GM18498 (cell line): ENCODE results near the gene MCM8.

Source experiments
- ATAC-seq: cut with Tn5 transposase; IDR thresholded peaks from one replicate; pipeline ENCODE4 v1.9.1; 2021; ENCODE audit warnings: mild to moderate bottlenecking, moderate library complexity; ENCODE audit not compliant: unreplicated experiment

Gene MCM8

GRCh38 chr20:5945963-5946362 lies 4.5 kb upstream of the MCM8 start:
- ATAC-seq, result no peak

- no peak for ATAC-seq
Measured at GRCh38 chr20:5947276-5947675, 3.2 kb upstream of the MCM8 start.

- ATAC-seq, result no peak
Measured at GRCh38 chr20:5949943-5950270, 545 bp upstream of the MCM8 start.

GRCh38 chr20:5967469-5967868 lies 17.0 kb downstream of the MCM8 start:
- ATAC-seq, result no peak

- ATAC-seq, result no peak
Measured at GRCh38 chr20:5968462-5968861, 18.0 kb downstream of the MCM8 start.

- no peak for ATAC-seq
Measured at GRCh38 chr20:5969348-5969935, 19.0 kb downstream of the MCM8 start.

GRCh38 chr20:5969940-5970339 lies 19.5 kb downstream of the MCM8 start:
- no peak for ATAC-seq

GRCh38 chr20:5970381-5970780 lies 19.9 kb downstream of the MCM8 start:
- no peak for ATAC-seq

GRCh38 chr20:5971203-5971602 lies 20.8 kb downstream of the MCM8 start:
- ATAC-seq, result no peak

GRCh38 chr20:5973172-5973571 lies 22.7 kb downstream of the MCM8 start:
- ATAC-seq, result no peak

GRCh38 chr20:5973971-5974370 lies 23.5 kb downstream of the MCM8 start:
- ATAC-seq, result no peak

GRCh38 chr20:5974531-5974930 lies 24.1 kb downstream of the MCM8 start:
- ATAC-seq, result no peak

- no peak for ATAC-seq
Measured at GRCh38 chr20:5975778-5976177, 25.3 kb downstream of the MCM8 start.

GRCh38 chr20:5977223-5977622 lies 26.8 kb downstream of the MCM8 start:
- ATAC-seq, result no peak

GRCh38 chr20:5977975-5978374 lies 27.5 kb downstream of the MCM8 start:
- ATAC-seq, result no peak

- no peak for ATAC-seq
Measured at GRCh38 chr20:5979801-5980200, 29.3 kb downstream of the MCM8 start.

GRCh38 chr20:5980720-5981538 lies 30.5 kb downstream of the MCM8 start:
- no peak for ATAC-seq

GRCh38 chr20:5987383-5987782 lies 36.9 kb downstream of the MCM8 start:
- no peak for ATAC-seq

- ATAC-seq, result no peak
Measured at GRCh38 chr20:5989539-5989938, 39.1 kb downstream of the MCM8 start.

GRCh38 chr20:5990946-5991345 lies 40.5 kb downstream of the MCM8 start:
- ATAC-seq, result no peak

- no peak for ATAC-seq
Measured at GRCh38 chr20:5991623-5992441, 41.4 kb downstream of the MCM8 start.

GRCh38 chr20:5996765-5997164 lies 46.3 kb downstream of the MCM8 start:
- ATAC-seq, result peak; percentile 98
